ENCODE measurements around the gene FGF18.
A peak's percentile ranks its signal among the peaks of the same experiment; 100 is the strongest.

The FGF18 gene

GRCh38 chr5:171442287-171443042 lies 23.0 kb downstream of the FGF18 start:
- no peak for DNase-seq (ENCODE audit: low spot score)

- peak; percentile 8 for DNase-seq (ENCODE audit: low spot score)
These were observed 25.1 kb downstream of the FGF18 start for GRCh38 chr5:171444582-171444981.

GRCh38 chr5:171445644-171446516 lies 26.4 kb downstream of the FGF18 start:
- DNase-seq (ENCODE audit: low spot score) = no peak

GRCh38 chr5:171447226-171447625 lies 27.8 kb downstream of the FGF18 start:
- no peak for DNase-seq (ENCODE audit: low spot score)

- no peak for DNase-seq (ENCODE audit: low spot score)
These were observed 30.0 kb downstream of the FGF18 start for GRCh38 chr5:171449426-171449825.

DNA sequence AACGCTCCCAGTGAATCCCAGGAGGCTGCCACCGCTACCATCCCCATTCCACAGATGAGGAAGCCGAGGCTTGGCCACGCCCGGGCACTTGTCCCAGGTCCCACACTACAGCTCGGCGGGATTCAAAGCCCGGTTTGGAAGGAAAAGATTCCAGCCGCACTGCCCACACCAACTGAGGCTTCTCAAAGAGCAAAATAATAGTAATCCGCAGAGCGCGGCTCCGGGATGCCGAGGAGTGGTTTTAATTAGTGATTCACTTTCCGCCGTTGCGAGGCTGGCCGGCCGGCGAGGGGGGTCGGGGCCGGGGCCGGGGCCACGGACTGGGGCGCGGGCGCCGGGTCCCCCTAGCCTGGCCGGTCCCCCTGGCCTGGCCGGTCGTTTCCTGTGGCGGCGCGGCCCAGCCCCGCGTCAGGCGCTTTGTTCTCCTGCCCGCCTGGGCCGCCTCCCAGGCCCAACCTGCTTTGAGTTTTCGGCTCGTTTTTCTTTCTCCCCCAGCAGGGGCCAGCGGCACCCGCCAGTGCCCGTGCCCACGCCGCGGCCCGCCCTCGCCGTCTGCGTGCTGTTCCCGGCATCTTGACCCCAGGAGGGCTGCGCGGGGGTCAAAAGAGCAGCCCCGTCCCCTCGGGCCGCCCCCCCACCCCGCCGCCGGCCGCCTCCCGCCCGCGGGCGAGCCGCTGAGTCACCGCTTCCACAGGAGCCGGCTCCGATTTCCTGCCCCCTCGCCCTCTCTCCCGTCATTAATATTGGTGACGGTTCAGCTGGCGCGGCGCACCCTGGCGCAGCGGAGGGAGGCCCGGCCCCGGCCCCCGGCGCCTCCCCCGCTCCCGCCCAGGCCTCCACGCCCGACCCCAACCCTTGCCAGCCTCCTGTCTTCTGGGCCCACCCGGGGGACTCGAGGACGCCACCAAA lies 31.2 kb downstream of the FGF18 start:
- DNase-seq (ENCODE audit: low spot score) = peak; percentile 60

GRCh38 chr5:171451421-171451820 lies 32.0 kb downstream of the FGF18 start:
- DNase-seq (ENCODE audit: low spot score) = no peak

- DNase-seq (ENCODE audit: low spot score) = no peak
These were observed 33.7 kb downstream of the FGF18 start for GRCh38 chr5:171453056-171453725.

DNA sequence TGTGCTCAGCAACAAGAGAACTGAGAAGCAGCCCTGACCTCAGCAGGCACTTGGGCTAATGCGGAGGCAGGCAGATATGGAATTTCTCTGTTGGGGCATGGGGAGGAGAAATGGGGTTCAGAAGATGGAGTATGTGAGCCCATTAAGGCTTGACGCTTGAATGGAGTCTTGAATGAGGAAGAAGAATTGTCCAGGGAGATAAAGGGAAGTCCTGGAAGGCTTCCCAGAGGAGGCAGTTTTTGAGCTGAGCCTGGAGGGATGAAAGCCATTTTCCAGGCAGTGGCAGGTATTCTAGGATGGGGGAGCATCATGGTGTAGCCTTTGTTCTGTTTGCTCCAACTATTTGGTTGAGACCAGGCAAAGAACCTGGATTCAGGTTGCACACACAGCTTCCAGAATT lies 34.5 kb downstream of the FGF18 start:
- no peak for DNase-seq (ENCODE audit: low spot score)

GRCh38 chr5:171454549-171454948 lies 35.1 kb downstream of the FGF18 start:
- no peak for DNase-seq (ENCODE audit: low spot score)

DNA sequence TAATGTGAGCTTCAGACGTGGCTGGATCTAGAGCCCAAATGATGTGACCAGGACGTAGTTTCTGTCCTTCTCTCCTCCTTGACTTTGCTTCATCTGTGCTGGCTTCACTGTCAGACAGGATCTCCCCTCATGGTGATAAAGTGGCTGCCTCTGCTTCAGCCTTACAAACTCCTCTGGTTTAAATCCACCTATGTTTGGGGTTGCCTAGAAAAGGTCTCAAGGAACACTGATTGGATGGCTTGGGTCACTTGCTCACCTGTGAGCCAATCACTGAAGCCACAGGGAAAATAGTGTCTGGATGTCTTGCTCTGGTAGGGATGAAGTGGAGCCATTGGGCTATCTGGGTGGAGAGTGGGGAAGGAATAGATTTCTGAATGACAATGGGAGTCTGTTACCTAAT lies 36.1 kb downstream of the FGF18 start:
- no peak for DNase-seq (ENCODE audit: low spot score)

GRCh38 chr5:171457208-171457981 lies 37.9 kb downstream of the FGF18 start:
- no peak for DNase-seq (ENCODE audit: low spot score)

DNA sequence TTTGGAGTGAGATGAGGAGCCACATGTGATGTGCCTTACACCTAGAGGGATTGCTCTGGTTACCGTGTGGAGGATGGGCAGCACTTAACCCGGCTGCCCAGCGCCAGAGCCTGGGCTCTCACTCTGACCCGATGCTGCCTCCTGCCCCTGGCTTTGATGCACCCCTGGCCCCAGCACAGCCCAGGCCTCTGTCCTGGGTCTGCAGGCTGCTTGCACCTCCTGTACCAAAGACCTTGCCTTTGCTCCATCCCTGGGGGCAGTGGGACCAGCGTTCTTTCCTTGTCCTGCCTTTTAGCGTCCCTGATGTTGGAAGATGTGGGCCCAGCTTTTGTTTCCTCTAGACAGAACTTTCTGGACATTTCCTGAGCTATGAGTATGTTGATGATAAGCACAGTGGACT lies 40.4 kb downstream of the FGF18 start:
- no peak for DNase-seq (ENCODE audit: low spot score)

DNA sequence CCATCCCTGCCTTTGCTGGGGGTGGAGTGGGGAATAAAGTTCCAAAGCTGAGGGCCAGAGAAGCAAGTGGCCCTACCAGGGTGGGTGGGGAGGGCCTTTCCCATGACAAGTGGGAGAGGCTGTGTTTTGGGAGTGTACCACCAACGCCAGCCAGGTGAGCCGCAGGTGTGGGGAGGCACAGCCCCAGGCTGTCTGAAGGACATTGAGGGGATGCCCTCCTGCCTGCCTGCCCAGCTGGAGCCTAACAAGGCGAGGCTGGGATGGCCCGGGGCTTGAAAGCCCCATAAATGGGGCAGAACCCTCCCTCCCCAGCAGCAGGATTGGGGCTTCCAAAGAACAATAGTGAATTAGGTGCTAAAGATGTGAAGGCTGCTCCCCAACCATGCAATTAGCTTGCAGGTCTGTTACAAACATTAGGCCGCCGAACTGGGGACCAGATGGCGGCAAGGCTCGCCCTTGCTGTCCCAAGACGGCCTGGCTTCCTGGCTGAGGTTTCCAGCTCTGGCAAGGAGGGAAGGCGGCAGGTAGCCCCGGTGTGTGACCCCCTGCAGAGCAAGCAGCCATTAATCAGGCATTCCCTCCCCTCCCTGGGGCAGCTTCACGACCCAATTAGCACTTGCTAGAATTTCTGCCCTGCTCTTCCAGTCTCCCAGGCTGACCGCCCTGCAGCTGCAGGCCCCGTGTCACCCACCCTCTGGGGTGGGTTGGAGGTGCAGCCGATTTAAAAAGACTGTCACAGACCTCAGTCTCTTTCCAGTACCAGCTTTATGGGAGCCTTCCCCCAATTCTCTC lies 42.9 kb downstream of the FGF18 start:
- no peak for DNase-seq (ENCODE audit: low spot score)

DNA sequence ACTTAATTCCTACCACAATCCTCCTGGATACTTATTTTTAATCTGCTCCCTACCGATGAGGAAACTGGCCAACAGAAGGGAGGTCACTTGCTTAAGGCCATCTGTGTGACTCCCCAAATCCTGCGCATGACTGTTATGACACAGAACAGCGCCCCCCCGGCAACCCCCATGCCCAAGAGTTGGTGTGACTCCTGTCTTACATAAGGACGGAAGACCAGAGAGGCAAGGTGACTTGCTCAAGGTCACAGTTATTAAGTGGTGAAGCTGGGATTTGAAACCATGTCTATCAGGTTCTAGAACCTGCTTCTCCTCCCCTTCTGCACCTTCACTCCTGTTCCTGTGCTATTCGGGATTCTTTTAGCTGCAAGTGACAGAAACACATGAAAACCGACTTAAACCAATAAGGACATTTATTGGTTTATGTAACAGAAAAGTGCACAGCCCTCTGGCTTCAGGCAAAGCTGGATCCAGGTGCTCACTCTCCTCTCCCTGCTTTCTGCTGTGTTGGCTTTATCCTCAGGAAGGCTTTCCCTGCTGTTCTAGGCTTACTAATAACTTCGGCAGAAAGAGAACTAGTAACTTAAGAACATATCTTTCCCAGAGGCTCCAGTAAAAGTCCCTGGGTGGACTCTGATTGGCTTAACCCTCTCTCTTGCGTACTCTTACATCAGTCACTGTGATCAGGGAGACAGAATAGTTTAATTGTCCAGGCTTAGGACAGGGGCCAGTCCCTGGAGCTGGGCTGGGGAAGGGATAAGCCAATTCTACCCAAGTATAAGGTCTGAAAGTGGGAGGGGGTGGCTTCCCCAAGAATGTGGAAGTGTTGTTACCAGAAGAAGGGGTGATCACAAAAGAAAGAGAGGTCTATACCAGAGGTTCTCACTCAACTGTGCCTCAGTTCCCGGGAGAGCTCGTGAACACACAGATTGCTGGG lies 43.7 kb downstream of the FGF18 start:
- DNase-seq (ENCODE audit: low spot score) = no peak

GRCh38 chr5:171463862-171464229 lies 44.4 kb downstream of the FGF18 start:
- DNase-seq (ENCODE audit: low spot score) = no peak

DNA sequence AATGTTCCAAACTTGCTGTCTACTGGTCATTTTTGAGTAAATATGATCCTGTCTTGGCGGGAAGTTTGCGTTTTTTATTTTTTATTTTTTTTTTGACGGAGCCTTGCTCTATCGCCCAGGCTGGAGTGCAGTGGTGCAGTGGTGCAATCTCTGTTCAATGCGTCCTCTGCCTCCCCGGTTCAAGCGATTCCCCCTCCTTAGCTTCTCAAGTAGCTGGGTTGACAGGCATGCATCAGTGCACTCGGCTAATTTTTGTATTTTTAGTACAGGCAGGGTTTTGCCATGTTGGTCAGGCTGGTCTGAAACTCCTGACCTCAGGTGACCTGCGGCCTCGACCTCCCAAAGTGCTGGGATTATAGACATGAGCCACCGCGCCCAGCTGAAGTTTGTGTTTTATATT lies 45.4 kb downstream of the FGF18 start:
- no peak for DNase-seq (ENCODE audit: low spot score)

DNA sequence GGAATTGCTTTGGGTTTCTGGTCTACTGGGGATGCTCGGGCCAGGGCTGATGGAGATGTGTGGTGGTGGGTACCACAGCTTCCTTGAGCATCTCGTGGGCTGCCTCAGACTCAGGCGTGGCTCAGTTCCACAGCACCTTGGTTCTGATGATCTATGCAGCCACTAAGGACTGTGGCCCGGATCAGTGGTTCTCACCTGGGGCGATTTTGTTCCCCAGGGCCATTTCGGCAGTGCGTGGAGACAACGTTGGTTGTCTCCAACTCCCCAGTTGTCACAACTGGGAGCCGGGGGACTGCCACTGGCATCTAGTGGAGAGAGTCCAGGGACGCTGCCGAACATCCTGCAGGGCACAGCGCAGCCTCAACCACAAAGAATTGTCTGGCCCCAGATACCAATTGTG lies 47.7 kb downstream of the FGF18 start:
- no peak for DNase-seq (ENCODE audit: low spot score)

GRCh38 chr5:171469326-171469725 lies 49.9 kb downstream of the FGF18 start:
- DNase-seq (ENCODE audit: low spot score) = no peak
